K562 (cell line): Measurements from ENCODE around the gene HMG20B. TPM values are rescaled to one million over a fixed set of nuclear protein-coding genes. Genes with fewer than 3 reads are reported as not detected.

ENCODE experiments used
- ATAC-seq: fragments of 200-7000 bp; cut with Tn5 transposase; 3 replicates; pipeline ENCODE4 v1.9.1; 2020; ENCODE audit warnings: moderate library complexity
- BruUV-seq: library from RNA; stranded (reverse); fragments of 400-500 nt; replicated peaks from 2 replicates; lab custom pipeline; 2021; lab: Mats Ljungman, UMichigan
- CTCF ChIA-PET: fragments of 300-600 bp; formaldehyde crosslinking; extraction: SDS; loops from one replicate; lab custom pipeline; 2021; ENCODE audit warnings: low intra/inter-chr PET ratio; lab: Yijun Ruan, JAX
- POLR2A ChIA-PET: fragments of 300-600, 350-650 bp; sonication (Branson Sonifier 250); formaldehyde crosslinking; extraction: SDS; loops from one replicate; lab custom pipeline; 2021; ENCODE audit warnings: antibody characterized with exemption, inconsistent platforms; lab: Yijun Ruan, JAX
- DNase-seq, 4 experiments: peaks; one replicate each; pipeline versions ENCODE4 v3.0.0 to v3.0.0-alpha.2; 2011 to 2018; ENCODE audit warnings: low spot score in 3 of 4, mixed read lengths in 3 of 4; ENCODE audit errors: extremely low read depth in 1 of 4
- FAIRE-seq: peaks from 2 replicates; lab custom pipeline; 2011; peaks lifted over from hg19 to GRCh38; lab: Jason Lieb, UNC
- H2AFZ ChIP-seq: 2 replicates; pipeline ENCODE4 v1.6.0; 2011; ENCODE audit warnings: low read depth, low read length, control low read depth, inconsistent platforms
- H3K27ac ChIP-seq: fragments of 200-600 bp; 3 replicates; pipeline ENCODE4 v1.8.0; 2011; ENCODE audit warnings: low read depth, mild to moderate bottlenecking, control low read depth, inconsistent platforms, low read length, moderate library complexity, mixed read lengths; ENCODE audit errors: extremely low read depth
- H3K27me3 ChIP-seq, 2 experiments: fragments of 300-600 bp in 1 of 2; 2 replicates in 1 of 2; 3 replicates in 1 of 2; pipeline versions ENCODE4 v1.6.0 to v1.8.0; 2011; ENCODE audit warnings: inconsistent platforms in 2 of 2, low read length in 2 of 2, mild to moderate bottlenecking in 1 of 2, mixed read lengths in 1 of 2, moderate library complexity in 1 of 2; ENCODE audit not compliant: control insufficient read depth in 2 of 2, insufficient read depth in 2 of 2
- H3K36me3 ChIP-seq: fragments of 300-600 bp; 3 replicates; pipeline ENCODE4 v1.8.0; 2011; ENCODE audit warnings: mild to moderate bottlenecking, low read length, inconsistent platforms; ENCODE audit not compliant: control insufficient read depth, insufficient read depth
- H3K4me1 ChIP-seq, 2 experiments: fragments of 200-600 bp in 1 of 2; replicated peaks in 1 of 2; 2 replicates in 1 of 2; 3 replicates in 1 of 2; pipeline versions ENCODE4 v1.5.1 to v1.8.0; 2011; ENCODE audit warnings: inconsistent platforms in 2 of 2, low read length in 2 of 2, mild to moderate bottlenecking in 1 of 2, mixed read lengths in 1 of 2, moderate library complexity in 1 of 2; ENCODE audit not compliant: control insufficient read depth in 2 of 2, insufficient read depth in 2 of 2
- H3K4me2 ChIP-seq: 2 replicates; pipeline ENCODE4 v1.6.1; 2011; ENCODE audit warnings: low read length, control low read depth, inconsistent platforms, mixed read lengths; ENCODE audit not compliant: insufficient read depth
- H3K4me3 ChIP-seq: fragments of 200-600 bp; sonication (generic), shearing (Covaris generic); 2 replicates; pipeline ENCODE4 v1.5.1; 2016; ENCODE audit warnings: control low read depth, inconsistent platforms
- H3K79me2 ChIP-seq: fragments of 200-600 bp; 3 replicates; pipeline ENCODE4 v1.8.0; 2011; ENCODE audit warnings: low read length, inconsistent platforms; ENCODE audit not compliant: control insufficient read depth, insufficient read depth
- H3K9ac ChIP-seq, 2 experiments: 2 replicates each; pipeline versions ENCODE4 v1.6.0 to v1.6.1; 2011; ENCODE audit warnings: low read depth in 2 of 2, low read length in 2 of 2, control low read depth in 1 of 2, inconsistent platforms in 1 of 2, mild to moderate bottlenecking in 1 of 2, mixed read lengths in 1 of 2; ENCODE audit not compliant: insufficient read depth in 1 of 2
- H3K9me1 ChIP-seq: one replicate; pipeline ENCODE4 v1.6.0; 2011; ENCODE audit warnings: inconsistent platforms, mild to moderate bottlenecking, low read length, moderate library complexity; ENCODE audit not compliant: control insufficient read depth, insufficient read depth
- H3K9me3 ChIP-seq: replicated peaks from 2 replicates; pipeline ENCODE4 v1.5.1; 2011; ENCODE audit warnings: low read depth, low read length, inconsistent platforms; ENCODE audit not compliant: control insufficient read depth, insufficient read depth
- H4K20me1 ChIP-seq: replicated peaks from 2 replicates; pipeline ENCODE4 v1.6.1; 2011; ENCODE audit warnings: low read length, inconsistent platforms, mixed read lengths; ENCODE audit not compliant: control insufficient read depth, insufficient read depth
- BHLHE40 ChIP-seq: IDR thresholded peaks from 2 replicates; pipeline ENCODE4 v1.6.1; 2011; ENCODE audit warnings: low read length, improper control_type of control experiment
- BRCA1 ChIP-seq, 2 experiments: fragments of 450-650 bp in 1 of 2; sonication (generic) in 1 of 2; formaldehyde crosslinking in 1 of 2; IDR thresholded peaks; 2 replicates each; pipeline versions ENCODE4 v1.5.0 to v1.6.1; 2017 to 2020; ENCODE audit warnings: mild to moderate bottlenecking in 1 of 2, missing genetic modification reagents in 1 of 2
- CBFA2T3 ChIP-seq: fragments of 450-650 bp; IDR thresholded peaks from 2 replicates; pipeline ENCODE4 v1.6.1; 2017
- CHCHD3 ChIP-seq: fragments of 250-450 bp; sonication (Bioruptor Pico); IDR thresholded peaks from 2 replicates; pipeline ENCODE4 v2.1.2; 2022; ENCODE audit warnings: mild to moderate bottlenecking
- CREB1 ChIP-seq, 2 experiments: sonication (generic) in 1 of 2; formaldehyde crosslinking in 1 of 2; IDR thresholded peaks; 2 replicates each; pipeline versions ENCODE4 v1.6.1 to v1.8.0; 2012 to 2022; ENCODE audit warnings: inconsistent platforms in 1 of 2, mild to moderate bottlenecking in 1 of 2, missing genetic modification reagents in 1 of 2, moderate library complexity in 1 of 2
- CTBP1 ChIP-seq: fragments of 450-650 bp; IDR thresholded peaks from 2 replicates; pipeline ENCODE4 v1.6.1; 2016; ENCODE audit warnings: borderline replicate concordance
- ERF ChIP-seq: fragments of 450-650 bp; formaldehyde crosslinking; IDR thresholded peaks from 2 replicates; pipeline ENCODE4 v1.4.0; 2020; ENCODE audit warnings: mild to moderate bottlenecking, mixed read lengths
- FOSL1 ChIP-seq: fragments of 200-800 bp; sonication (Bioruptor generic); conservative IDR thresholded peaks from 2 replicates; pipeline ENCODE4 v1.6.1; 2016; ENCODE audit warnings: missing genetic modification characterization, missing compliant biosample characterization
- HDAC6 ChIP-seq: IDR thresholded peaks from 2 replicates; pipeline ENCODE4 v1.6.1; 2012; ENCODE audit warnings: low read depth, mild to moderate bottlenecking, control low read depth, inconsistent platforms, low read length, moderate library complexity
- JUN ChIP-seq, 2 experiments: sonication (generic) in 1 of 2; formaldehyde crosslinking in 1 of 2; IDR thresholded peaks; 2 replicates each; pipeline versions ENCODE4 v1.6.1 to v1.8.0; 2012 to 2022; ENCODE audit warnings: borderline replicate concordance in 2 of 2, mild to moderate bottlenecking in 2 of 2, improper control_type of control experiment in 1 of 2, low read depth in 1 of 2, low read length in 1 of 2, missing genetic modification reagents in 1 of 2
- JUND ChIP-seq, 2 experiments: IDR thresholded peaks; 2 replicates in 1 of 2; 3 replicates in 1 of 2; pipeline ENCODE4 v1.6.1; 2011; ENCODE audit warnings: borderline replicate concordance in 2 of 2, low read depth in 2 of 2, low read length in 2 of 2, improper control_type of control experiment in 1 of 2, missing biosample characterization in 1 of 2, missing genetic modification characterization in 1 of 2, missing genetic modification reagents in 1 of 2
- MEIS2 ChIP-seq: fragments of 450-650 bp; IDR thresholded peaks from 2 replicates; pipeline ENCODE4 v1.6.1; 2014; ENCODE audit warnings: mild to moderate bottlenecking; ENCODE audit not compliant: partially characterized antibody
- NR2C2 ChIP-seq, 2 experiments: fragments of 200-800 bp in 1 of 2; sonication (Bioruptor generic) in 1 of 2; sonication (generic) in 1 of 2; formaldehyde crosslinking in 1 of 2; IDR thresholded peaks; 2 replicates each; pipeline versions ENCODE4 v1.6.1 to v1.8.0; 2016 to 2022; ENCODE audit warnings: mild to moderate bottlenecking in 1 of 2, missing compliant biosample characterization in 1 of 2, missing genetic modification characterization in 1 of 2, missing genetic modification reagents in 1 of 2
- NRF1 ChIP-seq, 2 experiments: fragments of 450-650 bp; IDR thresholded peaks in 1 of 2; conservative IDR thresholded peaks in 1 of 2; 2 replicates each; pipeline ENCODE4 v1.6.1; 2014; ENCODE audit warnings: mild to moderate bottlenecking in 2 of 2
- PKNOX1 ChIP-seq: fragments of 450-650 bp; IDR thresholded peaks from 2 replicates; pipeline ENCODE4 v1.6.1; 2016
- SMARCE1 ChIP-seq: fragments of 450-650 bp; IDR thresholded peaks from 2 replicates; pipeline ENCODE4 v1.7.1; 2016; ENCODE audit warnings: mild to moderate bottlenecking
- TAL1 ChIP-seq: fragments of 450-650 bp; IDR thresholded peaks from 2 replicates; pipeline ENCODE4 v1.6.1; 2016; ENCODE audit warnings: mild to moderate bottlenecking
- TCF7L2 ChIP-seq: fragments of 150-350 bp; IDR thresholded peaks from 2 replicates; pipeline ENCODE4 v1.6.1; 2016; ENCODE audit warnings: low read depth, mild to moderate bottlenecking, low read length, moderate library complexity
- TGIF2 ChIP-seq: sonication (generic); formaldehyde crosslinking; IDR thresholded peaks from 2 replicates; pipeline ENCODE4 v1.8.1; 2022; ENCODE audit warnings: mild to moderate bottlenecking, missing genetic modification reagents, moderate library complexity
- U2AF1 ChIP-seq: fragments of 200-400 bp; formaldehyde crosslinking; optimal IDR thresholded peaks from 2 replicates; pipeline ENCODE3; 2017; ENCODE audit warnings: mild to moderate bottlenecking, low read depth, low read length, moderate library complexity
- WGBS: fragments of 100-300 bp; shearing (Covaris generic); methylation state at CpG from one replicate; pipeline ENCODE4 v1.1.6; 2016; ENCODE audit warnings: low coverage, mixed read lengths; ENCODE audit not compliant: insufficient coverage; ENCODE audit errors: missing lambda C conversion rate; 5-methylcytosine and 5-hydroxymethylcytosine counted together
- in situ Hi-C: fragments of 300-500 bp; cut with MboI; formaldehyde crosslinking; loops from 4 replicates; pipeline ENCODE4 v1.15.0; 2018; ENCODE audit warnings: inconsistent platforms, mixed read lengths
- intact Hi-C: fragments of 100-400 bp; cut with micrococcal nuclease; formaldehyde crosslinking; loops from 2 replicates; pipeline ENCODE4 v1.14.2; 2022
- polyA plus RNA-seq, 8 experiments: library from polyadenylated mRNA; depleted of rRNA in 4 of 8; stranded (reverse) in 5 of 8; unstranded in 3 of 8; fragments of >200 nt; fragmentation: Nextera tagmentation in 2 of 8; fragmentation: Illumina TruSeq in 1 of 8; extraction: Ambion mirVana in 2 of 8; extraction: Trizol in 1 of 8; gene quantifications; 2 replicates each; pipeline versions ENCODE4 v1.2.1 to v1.2.3, GENCODE V29; 2011 to 2014; ENCODE audit warnings: inconsistent platforms in 1 of 8, missing spikeins in 1 of 8
- total RNA-seq, 7 experiments: library from RNA; depleted of rRNA in 6 of 7; stranded (reverse); fragments of >200 nt in 6 of 7; fragmentation: Illumina TruSeq in 2 of 7; extraction: Trizol in 2 of 7; gene quantifications; 2 replicates each; pipeline versions ENCODE4 v1.2.1 to v1.2.3, GENCODE V29; 2011 to 2021; ENCODE audit warnings: low replicate concordance in 1 of 7

Gene HMG20B
- total and polyA plus RNA-seq, 9 of the 15 experiments (the other 6 are each of a cell fraction or from before 2014, with no cell fraction given), result 0.35 to 172 (median 38.6) TPM

GRCh38 chr19:3565139-3565538 is 7.6 kb upstream of the HMG20B start:
- peak; percentile 73 for FAIRE-seq
- Histone ChIP-seq H3K4me3 (no peak overlapping the region), H4K20me1 (no peaks in the 10 kb centered on the region), H3K9ac (peak overlapping the region in 1 of 2 experiments; percentile 0; a peak in 1 of 4 replicates), H3K36me3 (no peaks in the 10 kb centered on the region), H3K79me2 (no peaks in the 10 kb centered on the region), H3K9me3 (no peaks in the 10 kb centered on the region), H3K4me2 (no peak overlapping the region; the same call in 1 of the 2 replicates), H3K9me1 (no peaks in the 10 kb centered on the region), H2AFZ (no peak overlapping the region), H3K4me1 (peaks cover 16 to 54% of the 10 kb centered on the region in 2 experiments; a peak in 4 of 5 replicates), H3K27me3 (no peaks in the 10 kb centered on the region), H3K27ac (peak overlapping the region; percentile 48; the same call in 1 of the 3 replicates)
- ChIA-PET CTCF (no interaction called here), POLR2A (interaction anchor here (0.7 to 0.9 kb wide), 2 partner anchors 26 to 197 kb away, joined by 3 read pairs; partner anchors contain the start of gene MRPL54)
- ATAC-seq, result peak; percentile 16; the same call in 1 of the 3 replicates
- in situ Hi-C loops (no loop called here), intact Hi-C loops (no loop called here)
- no TSS peak for BruUV-seq
- 46% methylated on average over 19 of the region's 19 CpGs for WGBS
- peak in 1 of 4 experiments; percentile 67 for DNase-seq
- TF ChIP-seq FOSL1 (tag) (peak; percentile 92), TCF7L2 (no peak), PKNOX1 (peak; percentile 52; the same call in 1 of the 2 replicates), CHCHD3 (CRISPR knock-in tag) (no peak), U2AF1 (no peak), MEIS2 (peak; percentile 58), JUN (IDR thresholded peaks at IDR 0.05; ENCODE audit: borderline replicate concordance, low read depth, low read length) (peak; percentile 71; the same call in 1 of the 2 replicates), JUN (CRISPR knock-in tag; IDR thresholded peaks at IDR 0.05; ENCODE audit: borderline replicate concordance) (no peak), CTBP1 (no peak), SMARCE1 (peak; percentile 49; the same call in 1 of the 2 replicates), CREB1 (IDR thresholded peaks at IDR 0.05) (no peak), CREB1 (CRISPR knock-in tag; IDR thresholded peaks at IDR 0.05) (peak; percentile 33; the same call in 1 of the 2 replicates), NRF1 (conservative IDR thresholded peaks at IDR 0.05 in 1 of 2, IDR thresholded peaks at IDR 0.05 in 1 of 2) (peak in 1 of 2 experiments; percentile 28; a peak in 1 of 4 replicates), HDAC6 (no peak), ERF (CRISPR knock-in tag) (no peak), NR2C2 (CRISPR knock-in tag; IDR thresholded peaks at IDR 0.05) (no peak), NR2C2 (tag; IDR thresholded peaks at IDR 0.05) (no peak), BRCA1 (IDR thresholded peaks at IDR 0.05) (no peak), BRCA1 (CRISPR knock-in tag; IDR thresholded peaks at IDR 0.05) (no peak), BHLHE40 (0 out of 2 replicates have a peak, but pooled peaks have one; percentile 16), CBFA2T3 (0 out of 2 replicates have a peak, but pooled peaks have one; percentile 9), TAL1 (no peak), JUND (IDR thresholded peaks at IDR 0.05; ENCODE audit: borderline replicate concordance, low read depth, low read length) (peak; percentile 81), JUND (tag; IDR thresholded peaks at IDR 0.05; ENCODE audit: borderline replicate concordance, low read depth, low read length) (no peak; the same call in 2 of the 3 replicates), TGIF2 (CRISPR knock-in tag) (no peak)
